GM12878 (cell line): ENCODE measurements around the gene IL17RA. TPM values are rescaled to one million over a fixed set of nuclear protein-coding genes. Genes with fewer than 3 reads are reported as not detected.

ENCODE experiments used
- CEBPB ChIP-seq, 2 experiments: fragments of 150-350 bp in 1 of 2; IDR thresholded peaks; 2 replicates each; pipeline ENCODE4 v1.6.1; 2012 to 2014; ENCODE audit warnings: low read depth in 2 of 2, low read length in 2 of 2, borderline replicate concordance in 1 of 2, inconsistent platforms in 1 of 2
- RCOR1 ChIP-seq: conservative IDR thresholded peaks from 2 replicates; pipeline ENCODE4 v1.6.1; 2012; ENCODE audit warnings: low read depth, low read length, improper control_type of control experiment
- TARDBP ChIP-seq: IDR thresholded peaks from 2 replicates; pipeline ENCODE4 v1.6.1; 2016; ENCODE audit warnings: borderline replicate concordance
- YY1 ChIP-seq: IDR thresholded peaks from 2 replicates; pipeline ENCODE4 v1.6.1; 2011; ENCODE audit warnings: low read depth, mild to moderate bottlenecking, low read length
- polyA plus RNA-seq, 11 experiments: library from polyadenylated mRNA; depleted of rRNA in 4 of 11; unstranded in 6 of 11; stranded (reverse) in 5 of 11; fragments of >200 nt; fragmentation: Nextera tagmentation in 4 of 11; fragmentation: Illumina TruSeq in 1 of 11; extraction: Ambion mirVana in 4 of 11; extraction: Trizol in 1 of 11; gene quantifications; 1 replicate in 1 of 11; 2 replicates in 10 of 11; pipeline versions ENCODE4 v1.2.1 to v1.2.3, GENCODE V29; 2011 to 2016; ENCODE audit warnings: inconsistent platforms in 2 of 11, missing spikeins in 2 of 11, low read depth in 1 of 11
- total RNA-seq, 4 experiments: library from RNA; depleted of rRNA in 3 of 4; stranded (reverse); fragments of >200 nt in 3 of 4; fragmentation: Illumina TruSeq in 1 of 4; extraction: Trizol in 1 of 4; gene quantifications; 2 replicates each; pipeline versions ENCODE4 v1.2.1 to v1.2.3, GENCODE V29; 2013 to 2021
- TF ChIP-seq, protein P1 (sequence below): fragments of 450-650 bp; formaldehyde crosslinking; IDR thresholded peaks from 2 replicates; pipeline ENCODE4 v1.5.0; 2022; ENCODE audit warnings: mild to moderate bottlenecking, missing genetic modification characterization
- TF ChIP-seq, protein P2 (sequence below): IDR thresholded peaks from 2 replicates; pipeline ENCODE4 v1.6.1; 2012; ENCODE audit warnings: mild to moderate bottlenecking, low read depth, low read length

The IL17RA gene
- total and polyA plus RNA-seq, 10 of the 15 experiments (the other 5 are each of a cell fraction or from before 2014, with no cell fraction given), result 0.71 to 10.2 (median 4.2) TPM

GRCh38 chr22:17100621-17101020 is 15.8 kb downstream of the IL17RA start (continued):
- TF ChIP-seq, protein P1, sequence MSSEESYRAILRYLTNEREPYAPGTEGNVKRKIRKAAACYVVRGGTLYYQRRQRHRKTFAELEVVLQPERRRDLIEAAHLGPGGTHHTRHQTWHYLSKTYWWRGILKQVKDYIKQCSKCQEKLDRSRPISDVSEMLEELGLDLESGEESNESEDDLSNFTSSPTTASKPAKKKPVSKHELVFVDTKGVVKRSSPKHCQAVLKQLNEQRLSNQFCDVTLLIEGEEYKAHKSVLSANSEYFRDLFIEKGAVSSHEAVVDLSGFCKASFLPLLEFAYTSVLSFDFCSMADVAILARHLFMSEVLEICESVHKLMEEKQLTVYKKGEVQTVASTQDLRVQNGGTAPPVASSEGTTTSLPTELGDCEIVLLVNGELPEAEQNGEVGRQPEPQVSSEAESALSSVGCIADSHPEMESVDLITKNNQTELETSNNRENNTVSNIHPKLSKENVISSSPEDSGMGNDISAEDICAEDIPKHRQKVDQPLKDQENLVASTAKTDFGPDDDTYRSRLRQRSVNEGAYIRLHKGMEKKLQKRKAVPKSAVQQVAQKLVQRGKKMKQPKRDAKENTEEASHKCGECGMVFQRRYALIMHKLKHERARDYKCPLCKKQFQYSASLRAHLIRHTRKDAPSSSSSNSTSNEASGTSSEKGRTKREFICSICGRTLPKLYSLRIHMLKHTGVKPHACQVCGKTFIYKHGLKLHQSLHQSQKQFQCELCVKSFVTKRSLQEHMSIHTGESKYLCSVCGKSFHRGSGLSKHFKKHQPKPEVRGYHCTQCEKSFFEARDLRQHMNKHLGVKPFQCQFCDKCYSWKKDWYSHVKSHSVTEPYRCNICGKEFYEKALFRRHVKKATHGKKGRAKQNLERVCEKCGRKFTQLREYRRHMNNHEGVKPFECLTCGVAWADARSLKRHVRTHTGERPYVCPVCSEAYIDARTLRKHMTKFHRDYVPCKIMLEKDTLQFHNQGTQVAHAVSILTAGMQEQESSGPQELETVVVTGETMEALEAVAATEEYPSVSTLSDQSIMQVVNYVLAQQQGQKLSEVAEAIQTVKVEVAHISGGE (CRISPR knock-in tag), result no peak
- TF ChIP-seq YY1, result no peak
- TF ChIP-seq RCOR1, result no peak
- TF ChIP-seq, protein P2, sequence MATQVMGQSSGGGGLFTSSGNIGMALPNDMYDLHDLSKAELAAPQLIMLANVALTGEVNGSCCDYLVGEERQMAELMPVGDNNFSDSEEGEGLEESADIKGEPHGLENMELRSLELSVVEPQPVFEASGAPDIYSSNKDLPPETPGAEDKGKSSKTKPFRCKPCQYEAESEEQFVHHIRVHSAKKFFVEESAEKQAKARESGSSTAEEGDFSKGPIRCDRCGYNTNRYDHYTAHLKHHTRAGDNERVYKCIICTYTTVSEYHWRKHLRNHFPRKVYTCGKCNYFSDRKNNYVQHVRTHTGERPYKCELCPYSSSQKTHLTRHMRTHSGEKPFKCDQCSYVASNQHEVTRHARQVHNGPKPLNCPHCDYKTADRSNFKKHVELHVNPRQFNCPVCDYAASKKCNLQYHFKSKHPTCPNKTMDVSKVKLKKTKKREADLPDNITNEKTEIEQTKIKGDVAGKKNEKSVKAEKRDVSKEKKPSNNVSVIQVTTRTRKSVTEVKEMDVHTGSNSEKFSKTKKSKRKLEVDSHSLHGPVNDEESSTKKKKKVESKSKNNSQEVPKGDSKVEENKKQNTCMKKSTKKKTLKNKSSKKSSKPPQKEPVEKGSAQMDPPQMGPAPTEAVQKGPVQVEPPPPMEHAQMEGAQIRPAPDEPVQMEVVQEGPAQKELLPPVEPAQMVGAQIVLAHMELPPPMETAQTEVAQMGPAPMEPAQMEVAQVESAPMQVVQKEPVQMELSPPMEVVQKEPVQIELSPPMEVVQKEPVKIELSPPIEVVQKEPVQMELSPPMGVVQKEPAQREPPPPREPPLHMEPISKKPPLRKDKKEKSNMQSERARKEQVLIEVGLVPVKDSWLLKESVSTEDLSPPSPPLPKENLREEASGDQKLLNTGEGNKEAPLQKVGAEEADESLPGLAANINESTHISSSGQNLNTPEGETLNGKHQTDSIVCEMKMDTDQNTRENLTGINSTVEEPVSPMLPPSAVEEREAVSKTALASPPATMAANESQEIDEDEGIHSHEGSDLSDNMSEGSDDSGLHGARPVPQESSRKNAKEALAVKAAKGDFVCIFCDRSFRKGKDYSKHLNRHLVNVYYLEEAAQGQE, result no peak
- TF ChIP-seq TARDBP, result no peak
- TF ChIP-seq CEBPB (IDR thresholded peaks at IDR 0.05; ENCODE audit: borderline replicate concordance in 1 of 2, low read depth in 2 of 2, low read length in 2 of 2), result no peak
